ELR (cell line): Measurements from ENCODE around the gene AMER3.
"Not testable (repeated sequence)": the region's sequence is repeated elsewhere in the genome, so short reads cannot be mapped to it uniquely, and the experiment has no call there.

Experiments
- DNase-seq: peaks from one replicate; pipeline ENCODE4 v3.0.0-alpha.2; 2015; ENCODE audit warnings: low read depth

AMER3 gene, protein sequence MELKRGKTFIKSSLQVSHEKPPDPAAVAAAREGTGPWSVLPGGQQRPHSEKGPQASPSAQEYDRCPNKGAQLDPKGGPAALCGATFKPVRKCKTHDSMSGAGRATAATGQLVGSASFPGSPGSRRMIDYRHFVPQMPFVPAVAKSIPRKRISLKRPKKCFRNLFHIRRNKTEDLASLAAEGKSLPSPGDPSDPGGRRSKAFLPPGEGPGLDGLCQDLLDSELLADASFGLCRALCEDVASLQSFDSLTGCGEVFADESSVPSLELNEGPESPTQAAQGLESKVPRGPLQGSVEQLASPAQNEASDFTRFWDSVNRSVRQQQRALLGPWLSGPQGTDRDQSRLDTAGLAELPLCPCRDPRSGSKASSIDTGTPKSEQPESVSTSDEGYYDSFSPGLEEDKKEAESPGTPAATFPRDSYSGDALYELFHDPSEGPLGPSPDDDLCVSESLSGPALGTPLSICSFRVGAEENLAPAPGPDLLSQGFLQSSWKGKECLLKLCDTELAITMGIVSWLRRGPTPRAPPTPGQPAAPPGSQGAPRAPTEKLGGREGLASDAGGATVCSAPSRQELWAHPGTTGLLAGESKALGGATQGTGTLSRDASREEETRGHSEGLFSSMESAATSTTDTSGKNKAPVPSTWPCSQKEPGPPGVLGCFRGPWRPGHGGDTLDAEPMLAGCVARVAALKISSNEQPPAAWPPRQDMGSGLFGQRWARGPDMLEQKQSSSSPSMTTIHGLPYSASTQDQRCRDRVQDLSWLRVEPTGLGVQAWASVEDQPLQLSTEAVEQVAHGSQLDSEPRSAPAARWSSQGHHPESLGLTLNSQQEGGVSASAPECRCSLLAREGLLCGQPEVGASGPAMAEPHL

DNA sequence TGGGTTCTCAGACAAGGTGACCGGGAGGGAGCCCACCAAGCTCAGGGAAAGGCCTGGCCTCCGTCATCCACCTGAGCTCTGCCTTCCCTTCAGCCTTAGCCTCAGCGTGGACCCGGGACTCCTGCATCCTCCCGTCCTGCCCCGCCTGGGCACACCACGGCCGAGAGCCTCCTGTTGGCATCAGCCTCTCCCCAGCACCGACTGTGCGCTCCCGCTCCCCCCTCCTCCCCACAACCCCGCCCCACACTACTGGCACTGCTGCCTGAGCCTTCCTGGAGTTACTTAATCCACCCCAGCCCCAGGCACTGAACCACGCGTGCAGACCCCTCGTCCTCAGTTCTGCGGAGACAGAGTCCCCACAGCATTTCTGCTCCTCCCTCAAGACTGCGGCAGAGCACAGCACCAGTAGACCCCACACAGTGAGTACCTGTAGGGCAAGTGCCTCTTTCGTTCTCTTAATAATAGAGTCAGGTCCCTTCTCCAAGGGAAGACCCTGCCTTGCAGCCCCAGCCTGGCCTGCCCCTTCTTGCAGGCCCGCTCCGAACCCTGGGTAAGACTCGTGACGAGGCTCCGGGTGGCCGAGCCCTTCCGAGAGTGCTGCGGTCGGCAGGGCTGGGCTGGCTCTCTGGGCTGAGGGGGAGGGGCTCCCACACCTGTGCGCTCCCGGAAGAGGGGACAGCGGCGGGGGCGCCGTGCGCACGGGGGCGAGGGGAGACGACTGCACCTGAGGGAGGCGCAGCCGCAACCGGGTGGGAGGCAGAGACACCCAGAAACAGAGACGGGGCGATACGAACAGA, at the start of gene AMER3:
TSS of gene AMER3 (plus strand) at position 285 of the 797 bp plus-strand sequence. CDS start 6,533 bp downstream, outside the sequence.
- DNase-seq, result no peak

DNA sequence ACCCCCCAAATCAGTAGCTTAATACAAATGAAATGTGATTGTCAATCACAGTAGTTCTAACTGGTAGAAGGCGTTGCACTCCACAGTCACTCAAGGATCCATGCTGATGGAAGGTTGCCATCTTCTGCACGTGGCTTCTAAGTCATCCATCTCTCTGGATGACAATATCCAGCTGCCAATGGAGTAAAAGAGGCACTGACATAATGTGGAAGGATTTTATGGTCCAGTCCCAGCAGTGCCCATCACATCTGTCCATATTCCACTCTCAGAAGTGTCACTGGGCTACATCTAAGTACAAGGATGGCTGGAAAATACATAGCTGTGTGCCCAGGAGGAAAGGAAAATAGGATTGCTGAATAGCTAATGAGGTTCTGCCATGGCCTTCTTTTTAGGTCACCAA, 40.5 kb upstream of the AMER3 start:
- not testable (repeated sequence) for DNase-seq

DNA sequence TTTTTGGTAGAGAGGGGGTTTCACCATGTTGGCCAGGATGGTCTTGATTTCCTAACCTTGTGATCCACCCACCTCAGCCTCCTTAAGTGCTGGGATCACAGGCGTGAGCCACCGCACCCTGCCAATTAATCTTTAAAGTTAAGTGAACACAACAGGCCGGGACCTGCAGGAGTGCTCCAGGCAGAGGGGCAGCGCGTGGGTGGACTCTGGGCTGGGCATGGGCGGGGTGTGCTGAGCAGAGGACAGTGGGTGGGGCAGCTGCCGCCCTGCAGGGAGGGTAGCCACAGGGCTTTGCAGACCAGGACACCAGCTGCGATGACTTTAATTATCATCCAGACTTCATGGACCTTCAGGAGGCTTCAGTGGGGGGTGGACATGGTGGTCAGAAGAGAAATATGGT, 35.3 kb upstream of the AMER3 start:
- no peak for DNase-seq

DNA sequence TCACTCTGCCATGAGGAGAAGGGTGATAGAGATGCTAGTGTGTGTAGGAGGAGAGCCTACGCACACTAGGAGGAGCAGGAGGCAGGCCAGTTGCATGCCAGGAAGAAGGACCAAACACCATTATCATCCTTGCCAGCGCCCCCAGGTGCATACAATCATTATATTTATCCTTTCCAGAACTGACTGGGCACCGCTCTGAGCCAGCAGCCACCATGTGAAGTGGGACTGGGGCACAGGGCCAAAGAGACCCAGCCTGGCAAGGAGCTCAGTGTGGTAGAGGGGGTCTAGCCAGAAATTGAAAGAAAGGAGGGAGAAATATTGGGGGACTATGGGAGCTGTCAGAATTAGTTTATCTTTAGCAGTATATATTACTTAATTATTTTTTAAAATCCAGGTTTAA, 34.8 kb upstream of the AMER3 start:
- no peak for DNase-seq

DNA sequence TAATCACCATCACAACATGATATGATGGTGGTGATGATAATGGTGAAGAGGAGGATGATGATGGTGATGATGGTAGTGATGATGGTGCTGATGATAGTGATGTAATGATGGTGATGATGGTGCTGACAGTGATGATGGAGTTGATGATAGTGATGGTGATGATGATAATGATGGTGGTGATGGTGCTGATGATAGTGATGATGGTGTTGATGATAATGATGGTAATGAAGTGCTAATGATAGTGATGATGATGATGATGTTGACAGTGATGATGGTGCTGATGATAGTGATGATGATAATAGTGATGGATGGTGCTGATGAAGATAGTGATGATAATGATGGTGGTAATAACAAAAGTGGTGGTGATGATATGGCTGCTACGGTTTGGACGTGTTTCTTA, 30.9 kb upstream of the AMER3 start:
- DNase-seq, result no peak

DNA sequence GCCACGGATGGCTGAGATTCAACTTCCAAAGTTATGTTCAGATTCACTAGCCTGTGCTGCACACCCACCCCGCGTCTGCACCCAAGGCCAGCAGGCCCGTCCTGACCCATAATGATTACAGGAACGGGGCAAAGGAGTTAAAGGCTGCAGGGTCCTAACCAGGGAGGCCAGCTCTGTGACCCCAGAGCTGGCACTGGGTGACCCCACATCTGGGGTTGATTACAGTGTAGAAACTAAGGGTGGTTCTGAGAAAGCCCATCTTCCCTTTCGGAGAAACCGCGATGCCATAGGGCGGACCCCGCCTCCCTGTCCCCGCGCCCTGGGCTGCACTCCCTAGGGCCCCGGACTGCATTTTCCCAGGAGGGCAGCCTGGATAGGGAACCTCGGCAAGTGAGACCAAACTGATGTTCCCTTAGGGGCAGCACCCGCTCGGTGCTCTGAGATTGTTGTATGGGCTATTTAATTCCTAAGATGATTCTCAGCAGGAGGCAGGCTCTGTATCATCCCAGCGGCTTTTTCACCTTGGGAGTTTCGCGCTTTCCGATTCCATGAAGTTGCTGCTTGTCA, 28.6 kb upstream of the AMER3 start:
- peak; percentile 12 for DNase-seq

DNA sequence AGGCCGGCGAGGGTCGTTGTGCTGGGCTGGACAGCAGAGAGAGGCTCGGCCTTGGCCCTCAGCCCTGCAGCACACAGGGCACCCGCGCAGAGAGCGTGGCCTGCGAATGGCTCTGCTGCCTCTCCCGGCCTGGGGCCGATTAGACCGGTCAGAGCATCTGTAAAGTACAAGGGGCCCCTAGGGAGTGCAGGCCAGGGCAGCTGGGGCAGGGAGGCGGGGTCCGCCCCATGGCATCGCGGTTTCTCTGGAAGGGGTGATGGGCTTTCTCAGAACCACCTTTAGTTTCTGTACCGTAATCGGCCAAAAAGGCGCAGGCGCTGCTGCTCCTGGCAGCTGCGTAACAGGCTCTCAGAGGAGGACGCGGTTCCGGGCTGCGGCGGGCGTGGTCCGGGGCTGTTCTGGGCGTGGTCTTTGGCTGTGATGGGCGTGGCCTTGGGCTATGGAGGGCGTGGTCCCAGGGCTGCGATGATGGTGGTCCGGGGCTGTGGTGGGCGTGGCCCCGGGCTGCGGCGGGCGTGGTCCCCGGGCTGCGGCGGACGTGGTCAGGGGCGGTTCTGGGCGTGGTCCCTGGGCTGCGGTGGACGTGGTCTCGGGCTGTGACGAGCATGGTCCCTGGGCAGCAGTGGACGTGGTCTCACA, 27.9 kb upstream of the AMER3 start:
- DNase-seq, result peak; percentile 79

DNA sequence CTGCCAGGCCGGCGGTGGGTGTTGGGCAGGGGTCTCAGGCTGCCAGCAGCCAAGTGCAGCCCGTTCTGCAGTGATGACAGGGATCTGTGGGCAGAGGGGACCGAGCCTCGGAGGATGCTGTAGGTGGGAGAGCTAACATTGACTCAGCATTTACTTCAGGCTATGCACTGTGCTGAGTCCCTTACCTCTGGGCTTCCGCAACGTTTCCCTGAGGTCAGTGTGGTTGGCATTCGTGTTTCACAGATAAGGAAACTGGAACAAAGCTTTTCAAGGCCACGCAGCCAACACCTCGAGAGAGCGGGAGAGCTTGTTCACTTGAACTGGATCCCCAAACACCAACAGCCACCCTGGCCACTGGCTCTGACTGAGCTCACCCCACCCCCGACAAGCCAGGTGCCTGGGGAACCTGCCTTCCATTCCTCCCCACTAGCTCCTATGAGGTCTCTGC, 27.3 kb upstream of the AMER3 start:
- DNase-seq, result peak; percentile 5

DNA sequence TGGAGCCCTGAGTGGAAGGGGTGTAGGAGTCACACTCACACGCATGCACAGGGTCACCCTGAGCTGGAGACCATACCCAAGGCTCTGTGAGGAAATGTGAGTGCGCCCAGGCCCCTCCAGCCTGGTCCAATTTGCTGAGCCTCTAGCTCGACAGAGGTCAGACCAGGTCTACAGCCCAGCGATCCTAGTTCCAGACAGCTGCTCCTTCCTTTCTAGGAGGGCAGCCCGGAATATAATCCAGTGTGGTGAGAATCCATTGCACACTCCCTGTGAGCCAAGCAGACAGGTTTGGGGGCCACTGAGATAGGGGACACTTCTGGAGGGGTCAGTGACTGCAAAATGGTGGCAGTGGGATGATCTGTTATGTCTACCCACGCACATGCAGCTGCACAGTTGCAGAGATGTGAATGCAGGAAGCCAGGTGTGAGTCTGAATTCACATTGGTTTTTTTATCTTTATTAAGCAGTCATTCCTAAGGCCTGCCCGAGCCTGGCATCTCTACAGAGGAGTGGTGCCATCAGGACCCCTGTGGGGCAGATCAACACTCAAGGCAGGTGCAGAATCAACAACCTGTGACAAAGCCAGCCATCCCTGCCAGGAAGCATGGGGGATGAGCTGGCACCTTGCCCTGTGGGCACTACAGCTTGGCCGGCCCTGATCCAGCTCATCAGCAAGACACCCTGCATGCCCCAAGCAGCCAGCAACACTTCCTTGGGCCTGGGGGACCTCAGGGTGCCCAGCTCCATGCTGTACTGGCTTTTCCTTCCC, 26.6 kb upstream of the AMER3 start, which contains the start of gene GPR148:
TSS of gene GPR148 (plus strand) at position 522 of the 768 bp plus-strand sequence. CDS start at position 604, 82 bp downstream.
- DNase-seq, result no peak

DNA sequence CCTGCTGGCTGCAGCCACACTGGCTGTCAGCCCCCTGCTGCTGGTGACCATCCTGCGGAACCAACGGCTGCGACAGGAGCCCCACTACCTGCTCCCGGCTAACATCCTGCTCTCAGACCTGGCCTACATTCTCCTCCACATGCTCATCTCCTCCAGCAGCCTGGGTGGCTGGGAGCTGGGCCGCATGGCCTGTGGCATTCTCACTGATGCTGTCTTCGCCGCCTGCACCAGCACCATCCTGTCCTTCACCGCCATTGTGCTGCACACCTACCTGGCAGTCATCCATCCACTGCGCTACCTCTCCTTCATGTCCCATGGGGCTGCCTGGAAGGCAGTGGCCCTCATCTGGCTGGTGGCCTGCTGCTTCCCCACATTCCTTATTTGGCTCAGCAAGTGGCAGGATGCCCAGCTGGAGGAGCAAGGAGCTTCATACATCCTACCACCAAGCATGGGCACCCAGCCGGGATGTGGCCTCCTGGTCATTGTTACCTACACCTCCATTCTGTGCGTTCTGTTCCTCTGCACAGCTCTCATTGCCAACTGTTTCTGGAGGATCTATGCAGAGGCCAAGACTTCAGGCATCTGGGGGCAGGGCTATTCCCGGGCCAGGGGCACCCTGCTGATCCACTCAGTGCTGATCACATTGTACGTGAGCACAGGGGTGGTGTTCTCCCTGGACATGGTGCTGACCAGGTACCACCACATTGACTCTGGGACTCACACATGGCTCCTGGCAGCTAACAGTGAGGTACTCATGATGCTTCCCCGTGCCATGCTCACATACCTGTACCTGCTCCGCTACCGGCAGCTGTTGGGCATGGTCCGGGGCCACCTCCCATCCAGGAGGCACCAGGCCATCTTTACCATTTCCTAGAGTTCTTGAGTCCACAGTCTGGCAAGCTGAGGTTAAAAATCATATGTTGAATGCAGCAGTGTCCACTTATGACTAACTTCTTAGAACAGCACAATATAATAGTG, 25.7 kb upstream of the AMER3 start:
- no peak for DNase-seq

DNA sequence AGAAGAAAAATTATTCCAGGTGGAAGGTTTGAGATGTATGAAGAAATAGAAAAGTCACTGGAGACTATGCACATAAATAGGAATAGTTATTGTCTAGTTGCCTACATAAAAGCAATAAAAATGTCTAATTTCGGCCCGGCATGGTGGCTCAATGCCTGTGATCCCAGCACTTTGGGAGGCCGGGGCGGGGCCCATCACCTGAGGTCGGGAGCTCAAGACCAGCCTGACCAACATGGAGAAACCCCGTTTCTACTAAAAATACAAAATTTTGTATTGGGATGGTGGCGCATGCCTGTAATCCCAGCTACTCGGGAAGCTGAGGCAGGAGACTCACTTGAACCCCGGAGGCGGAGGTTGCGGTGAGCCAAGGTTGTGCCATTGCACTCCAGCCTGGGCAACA, 23.1 kb upstream of the AMER3 start:
- DNase-seq, result not testable (repeated sequence)

DNA sequence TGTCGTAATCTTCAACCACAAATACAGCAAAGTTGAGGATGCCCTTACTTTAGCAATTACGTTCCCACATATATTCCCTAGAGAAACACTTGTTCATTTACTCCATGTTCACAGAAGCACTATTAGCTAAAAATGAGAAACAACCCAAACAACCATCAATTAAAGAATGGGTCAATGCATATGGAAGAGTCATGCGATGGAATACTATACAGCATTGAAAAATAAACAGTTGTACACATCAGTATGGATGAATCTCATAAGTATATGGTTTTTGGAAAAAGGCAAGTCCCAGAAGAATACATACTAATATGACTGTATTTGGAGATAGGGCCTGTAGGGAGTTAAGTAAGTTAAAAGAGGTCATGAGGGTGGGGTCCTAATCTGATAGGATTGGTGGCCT, 20.1 kb upstream of the AMER3 start:
- DNase-seq, result no peak

DNA sequence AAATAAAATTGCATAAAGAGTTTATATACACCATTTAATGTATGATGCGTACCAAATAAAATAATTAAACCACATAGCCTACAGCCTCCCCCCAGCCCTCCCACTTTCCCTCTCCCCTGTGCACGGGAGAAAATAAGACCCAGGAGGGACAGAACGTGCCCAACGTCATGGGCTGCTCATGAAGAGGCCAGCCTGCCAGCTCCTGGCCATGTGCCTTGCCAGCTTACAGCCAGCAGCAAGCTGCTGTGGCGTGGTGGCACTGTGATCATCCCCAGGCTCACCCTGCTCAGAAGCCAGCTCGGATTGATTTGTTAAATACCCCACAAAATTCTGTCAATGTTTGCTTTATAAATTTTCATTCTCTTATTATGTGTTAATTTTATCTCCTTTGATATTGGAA, 18.9 kb upstream of the AMER3 start:
- no peak for DNase-seq

DNA sequence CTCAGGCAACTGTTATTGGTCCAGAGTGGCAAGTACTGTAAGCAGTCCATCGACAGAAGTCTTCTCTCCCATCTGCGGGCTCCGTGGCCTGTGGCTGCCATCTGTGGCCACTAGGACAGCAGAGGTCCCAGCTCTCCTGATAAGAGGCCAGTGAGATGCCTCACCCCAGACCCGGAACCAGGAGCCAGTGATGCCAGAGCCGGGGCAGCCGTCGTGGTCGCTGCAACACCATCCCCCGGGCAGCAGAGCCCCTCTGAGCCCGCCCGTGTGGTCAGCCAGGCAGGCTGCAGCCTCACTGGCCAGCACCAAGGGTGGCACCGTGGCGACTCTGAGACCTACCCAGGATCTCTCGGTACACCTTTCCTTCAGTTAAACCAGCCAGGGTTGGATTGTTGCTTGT, 17.7 kb upstream of the AMER3 start:
- DNase-seq, result no peak

DNA sequence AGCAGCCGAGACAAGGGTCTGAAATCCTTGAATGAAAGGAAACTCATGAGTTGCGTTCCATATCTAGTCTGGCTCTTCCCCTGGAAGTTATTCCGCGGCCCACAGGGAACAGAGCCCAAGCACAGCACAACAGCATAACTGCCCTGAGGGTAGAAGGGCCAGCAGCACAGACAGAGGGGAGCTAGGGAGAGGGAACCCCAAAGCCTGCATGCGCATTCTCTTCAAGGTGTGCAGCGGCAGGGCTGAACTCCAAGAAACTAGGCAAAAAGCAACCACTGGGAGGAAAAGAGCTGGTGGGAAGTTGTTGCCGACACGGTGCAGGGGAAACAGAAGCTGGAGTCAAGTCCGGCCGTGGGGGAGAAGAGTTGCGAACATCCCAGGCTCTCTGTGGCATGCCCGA, 14.7 kb upstream of the AMER3 start:
- no peak for DNase-seq

DNA sequence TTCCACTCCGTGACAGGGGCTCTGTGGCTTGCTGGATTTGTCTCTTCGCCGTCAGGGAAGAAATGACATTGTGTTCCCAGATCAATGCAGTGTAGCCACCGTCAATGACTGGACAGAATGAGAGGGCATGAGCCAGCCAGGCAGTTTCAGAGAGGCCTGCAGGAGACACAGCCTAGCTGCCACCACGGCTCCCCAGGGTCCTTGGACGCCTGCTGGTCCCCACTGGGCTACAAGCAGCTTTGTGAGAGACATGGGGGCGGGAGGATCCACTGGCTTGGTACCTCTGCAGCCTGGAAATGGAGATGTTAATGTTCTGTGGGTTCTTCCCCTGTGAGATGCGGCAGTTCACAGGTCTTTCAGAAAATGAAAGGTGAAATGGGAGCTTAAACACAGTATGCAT, 12.1 kb upstream of the AMER3 start:
- no peak for DNase-seq

DNA sequence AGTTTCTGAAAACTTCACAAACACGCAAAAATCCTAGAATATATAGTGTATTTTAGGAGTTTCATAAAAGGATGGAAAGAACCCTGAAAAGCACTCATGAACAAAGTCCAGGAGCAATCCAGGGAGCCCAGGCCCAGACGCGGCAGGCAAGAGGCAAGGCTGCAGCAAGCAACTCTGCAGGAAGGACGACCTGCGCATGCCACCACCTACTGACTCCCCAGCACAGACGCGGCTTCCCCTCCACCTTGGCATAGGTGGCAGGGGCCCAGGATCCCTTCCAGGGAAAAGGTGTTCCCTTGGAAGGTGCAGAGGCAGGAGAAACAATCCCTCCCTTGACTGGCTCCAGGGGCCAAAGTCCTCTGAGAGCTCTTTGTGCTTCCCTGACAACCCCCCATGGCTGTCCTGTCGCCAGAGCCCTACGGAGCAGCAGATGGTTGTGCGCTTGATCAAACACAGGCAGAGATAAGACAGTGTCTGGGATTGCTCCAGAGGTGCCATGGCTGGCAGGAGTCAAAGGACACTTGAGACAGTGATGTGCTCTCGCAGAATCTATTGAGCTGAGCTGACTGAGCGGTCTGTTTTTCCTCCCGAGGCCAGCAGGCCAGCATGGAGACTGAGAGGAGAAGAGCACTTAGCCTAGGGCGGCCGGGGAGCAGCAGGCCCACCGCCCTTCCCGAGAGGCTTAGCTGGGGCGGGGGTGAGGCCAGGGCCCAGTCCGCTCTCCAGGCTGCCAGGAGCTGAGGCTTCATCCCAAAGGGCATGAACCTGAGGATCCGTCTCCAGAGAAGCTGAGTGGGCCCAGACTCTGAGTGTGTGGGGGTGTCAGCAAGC, 10.8 kb upstream of the AMER3 start:
- DNase-seq, result no peak

DNA sequence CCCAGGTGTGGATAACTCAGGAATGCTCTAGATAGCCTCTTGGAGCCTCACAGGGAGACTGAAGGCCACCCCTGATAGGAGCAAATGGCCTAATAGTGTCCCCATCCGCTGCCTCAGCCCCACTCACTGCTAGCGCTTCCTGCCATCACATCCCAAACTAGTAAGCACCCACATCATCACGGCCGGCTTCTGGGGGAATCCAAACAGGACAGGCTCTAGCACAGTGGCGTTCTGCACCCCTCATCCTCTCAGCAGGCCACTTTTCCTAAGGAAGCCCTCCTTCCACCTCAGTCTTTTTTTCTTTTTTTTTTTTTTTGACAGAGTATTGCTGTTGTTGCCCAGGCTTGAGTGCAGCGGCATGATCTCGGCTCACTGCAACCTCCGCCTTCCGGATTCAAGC, 6.3 kb upstream of the AMER3 start:
- no peak for DNase-seq
